ENCODE data around the gene CDH4.

The CDH4 gene

GRCh38 chr20:61541537-61541936 lies 289.5 kb downstream of the CDH4 start:
- Histone ChIP-seq H3K4me1 (ENCODE audit: control insufficient read depth in 1 of 2, insufficient read depth in 1 of 2, low read depth in 1 of 2, low read length in 1 of 2) (no peaks in the 10 kb centered on the region), H3K27ac (no peak overlapping the region), H3K4me3 (ENCODE audit: low read depth in 1 of 2, low read length in 1 of 2) (no peak overlapping the region), H3K9me3 (no peaks in the 10 kb centered on the region), H3K27me3 (no peaks in the 10 kb centered on the region), H3K36me3 (no peaks in the 10 kb centered on the region)
- no peak for TF ChIP-seq CTCF (IDR thresholded peaks at IDR 0.05)

GRCh38 chr20:61543086-61543485 lies 291.0 kb downstream of the CDH4 start:
- H3K36me3 ChIP-seq: no peaks in the 10 kb centered on the region
- no peaks in the 10 kb centered on the region for H3K4me1 ChIP-seq (ENCODE audit: control insufficient read depth in 1 of 2, insufficient read depth in 1 of 2, low read depth in 1 of 2, low read length in 1 of 2)
- H3K27me3 ChIP-seq: no peaks in the 10 kb centered on the region
- H3K4me3 ChIP-seq (ENCODE audit: low read depth in 1 of 2, low read length in 1 of 2): no peak overlapping the region
- no peak overlapping the region for H3K27ac ChIP-seq
- TF ChIP-seq CTCF (IDR thresholded peaks at IDR 0.05): no peak
- no peaks in the 10 kb centered on the region for H3K9me3 ChIP-seq

- Histone ChIP-seq H3K9me3 (no peaks in the 10 kb centered on the region), H3K4me3 (ENCODE audit: low read depth in 1 of 2, low read length in 1 of 2) (no peak overlapping the region), H3K27ac (no peak overlapping the region), H3K4me1 (ENCODE audit: control insufficient read depth in 1 of 2, insufficient read depth in 1 of 2, low read depth in 1 of 2, low read length in 1 of 2) (no peaks in the 10 kb centered on the region), H3K27me3 (no peaks in the 10 kb centered on the region), H3K36me3 (no peaks in the 10 kb centered on the region)
- TF ChIP-seq CTCF (IDR thresholded peaks at IDR 0.05): no peak
Measured at GRCh38 chr20:61543931-61544745, 292.1 kb downstream of the CDH4 start.

- Histone ChIP-seq H3K4me1 (ENCODE audit: control insufficient read depth in 1 of 2, insufficient read depth in 1 of 2, low read depth in 1 of 2, low read length in 1 of 2) (no peaks in the 10 kb centered on the region), H3K4me3 (ENCODE audit: low read depth in 1 of 2, low read length in 1 of 2) (no peak overlapping the region), H3K27me3 (no peaks in the 10 kb centered on the region), H3K9me3 (no peaks in the 10 kb centered on the region), H3K36me3 (no peaks in the 10 kb centered on the region), H3K27ac (no peak overlapping the region)
- TF ChIP-seq CTCF (IDR thresholded peaks at IDR 0.05): no peak
Measured at GRCh38 chr20:61544910-61545889, 293.1 kb downstream of the CDH4 start.

GRCh38 chr20:61546641-61547040 lies 294.6 kb downstream of the CDH4 start:
- Histone ChIP-seq H3K4me3 (ENCODE audit: low read depth in 1 of 2, low read length in 1 of 2) (no peak overlapping the region), H3K9me3 (no peaks in the 10 kb centered on the region), H3K27me3 (no peaks in the 10 kb centered on the region), H3K27ac (no peak overlapping the region), H3K4me1 (ENCODE audit: control insufficient read depth in 1 of 2, insufficient read depth in 1 of 2, low read depth in 1 of 2, low read length in 1 of 2) (no peaks in the 10 kb centered on the region), H3K36me3 (no peaks in the 10 kb centered on the region)
- TF ChIP-seq CTCF (IDR thresholded peaks at IDR 0.05): no peak
